Osteoblast (primary cell): ENCODE measurements around the gene TNNI2. TPM values are rescaled to one million over a fixed set of nuclear protein-coding genes. Genes with fewer than 3 reads are reported as not detected.

Experiments
- DNase-seq: peaks from one replicate; pipeline ENCODE4 v3.0.0; 2011; ENCODE audit warnings: low spot score, mixed read lengths; ENCODE audit not compliant: insufficient read length; ENCODE audit errors: missing footprints
- H2AFZ ChIP-seq: 2 replicates; pipeline ENCODE4 v1.6.0; 2011; ENCODE audit warnings: mild to moderate bottlenecking, low read length
- H3K27ac ChIP-seq: 2 replicates; pipeline ENCODE4 v1.5.1; 2011; ENCODE audit warnings: mild to moderate bottlenecking, low read depth, low read length, moderate library complexity
- H3K27me3 ChIP-seq: 2 replicates; pipeline ENCODE4 v1.6.0; 2012; ENCODE audit warnings: mild to moderate bottlenecking, control low read depth, inconsistent platforms, low read length, moderate library complexity; ENCODE audit not compliant: insufficient read depth
- H3K36me3 ChIP-seq: 2 replicates; pipeline ENCODE4 v1.5.1; 2011; ENCODE audit warnings: mild to moderate bottlenecking, low read length, control low read depth, moderate library complexity; ENCODE audit not compliant: insufficient read depth
- H3K4me1 ChIP-seq: 2 replicates; pipeline ENCODE4 v1.5.1; 2011; ENCODE audit warnings: mild to moderate bottlenecking, low read length, control low read depth, moderate library complexity; ENCODE audit not compliant: insufficient read depth
- H3K4me2 ChIP-seq: 2 replicates; pipeline ENCODE4 v1.6.0; 2011; ENCODE audit warnings: mild to moderate bottlenecking, low read length; ENCODE audit not compliant: insufficient read depth
- H3K4me3 ChIP-seq: fragments of 200-600 bp; sonication (generic); 3 replicates; pipeline ENCODE4 v1.5.1; 2012; ENCODE audit warnings: mild to moderate bottlenecking, low read length, inconsistent platforms; ENCODE audit not compliant: insufficient read depth
- H3K79me2 ChIP-seq: 2 replicates; pipeline ENCODE4 v1.6.0; 2012; ENCODE audit warnings: mild to moderate bottlenecking, low read length, control low read depth, inconsistent platforms; ENCODE audit not compliant: insufficient read depth
- H3K9me3 ChIP-seq: 2 replicates; pipeline ENCODE4 v1.5.1; 2011; ENCODE audit warnings: low read depth, low read length, control low read depth
- H4K20me1 ChIP-seq: 2 replicates; pipeline ENCODE4 v1.6.0; 2012; ENCODE audit warnings: mild to moderate bottlenecking, low read length, control low read depth; ENCODE audit not compliant: insufficient read depth
- total RNA-seq: library from RNA; depleted of rRNA; stranded (reverse); fragments of >200 nt; gene quantifications from 2 replicates; pipeline ENCODE4 v1.2.3, GENCODE V29; 2012
- TF ChIP-seq, protein P1 (sequence below): IDR thresholded peaks from 2 replicates; pipeline ENCODE4 v1.5.1; 2011; ENCODE audit warnings: mild to moderate bottlenecking, low read depth, low read length, moderate library complexity; ENCODE audit errors: extremely low read depth

TNNI2 gene
- total RNA-seq, 1 donor, result not detected

DNA sequence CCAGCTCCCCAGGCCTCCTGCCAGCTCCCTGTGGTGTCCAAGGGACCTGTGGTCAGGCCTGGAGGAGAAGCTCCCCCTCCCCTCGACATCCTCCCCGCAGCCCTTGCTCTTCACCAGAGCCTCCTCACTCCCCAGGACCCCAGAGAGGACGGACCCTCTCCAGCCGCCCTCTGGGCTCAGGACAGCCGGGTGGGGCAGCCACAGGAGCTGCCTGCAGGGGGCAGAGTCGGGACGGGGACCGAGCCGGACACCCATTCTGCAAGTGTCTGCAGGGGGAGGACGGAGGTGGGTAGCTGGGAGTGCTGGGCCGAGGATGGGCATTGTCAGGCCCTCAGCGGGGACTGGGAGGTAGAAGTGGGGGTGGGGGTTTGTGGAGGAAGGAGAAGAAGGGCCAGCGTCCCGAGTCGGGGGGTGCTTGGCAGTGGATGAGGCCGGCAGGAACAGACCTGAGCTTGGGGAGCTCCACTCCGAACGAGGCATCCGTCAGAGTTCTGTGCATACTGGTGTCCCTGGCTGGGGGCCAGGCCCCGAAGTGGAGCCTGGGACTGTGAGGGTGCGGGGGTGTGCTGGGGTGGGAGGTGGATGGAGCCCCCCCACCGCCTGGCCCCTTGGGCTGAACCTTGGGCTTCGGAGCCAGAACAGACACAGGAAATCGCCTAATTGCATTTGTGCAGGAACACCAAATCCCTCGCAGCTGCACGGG is 37.7 kb downstream of the TNNI2 start:
- Histone ChIP-seq H3K36me3 (no peaks in the 10 kb centered on the region), H3K79me2 (no peaks in the 10 kb centered on the region), H3K27me3 (peaks cover 1% of the 10 kb centered on the region), H3K27ac (no peak overlapping the region), H4K20me1 (no peaks in the 10 kb centered on the region), H3K9me3 (no peaks in the 10 kb centered on the region), H3K4me1 (peaks cover 15% of the 10 kb centered on the region), H2AFZ (peak overlapping the region; percentile 68), H3K4me2 (peak overlapping the region; percentile 71), H3K4me3 (peak overlapping the region; percentile 56)
- peak; percentile 99 for DNase-seq
- TF ChIP-seq, protein P1, sequence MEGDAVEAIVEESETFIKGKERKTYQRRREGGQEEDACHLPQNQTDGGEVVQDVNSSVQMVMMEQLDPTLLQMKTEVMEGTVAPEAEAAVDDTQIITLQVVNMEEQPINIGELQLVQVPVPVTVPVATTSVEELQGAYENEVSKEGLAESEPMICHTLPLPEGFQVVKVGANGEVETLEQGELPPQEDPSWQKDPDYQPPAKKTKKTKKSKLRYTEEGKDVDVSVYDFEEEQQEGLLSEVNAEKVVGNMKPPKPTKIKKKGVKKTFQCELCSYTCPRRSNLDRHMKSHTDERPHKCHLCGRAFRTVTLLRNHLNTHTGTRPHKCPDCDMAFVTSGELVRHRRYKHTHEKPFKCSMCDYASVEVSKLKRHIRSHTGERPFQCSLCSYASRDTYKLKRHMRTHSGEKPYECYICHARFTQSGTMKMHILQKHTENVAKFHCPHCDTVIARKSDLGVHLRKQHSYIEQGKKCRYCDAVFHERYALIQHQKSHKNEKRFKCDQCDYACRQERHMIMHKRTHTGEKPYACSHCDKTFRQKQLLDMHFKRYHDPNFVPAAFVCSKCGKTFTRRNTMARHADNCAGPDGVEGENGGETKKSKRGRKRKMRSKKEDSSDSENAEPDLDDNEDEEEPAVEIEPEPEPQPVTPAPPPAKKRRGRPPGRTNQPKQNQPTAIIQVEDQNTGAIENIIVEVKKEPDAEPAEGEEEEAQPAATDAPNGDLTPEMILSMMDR, result peak; percentile 74

GRCh38 chr11:1877211-1878136 is 38.7 kb downstream of the TNNI2 start:
- H3K4me1 ChIP-seq, result peaks cover 15% of the 10 kb centered on the region
- H3K36me3 ChIP-seq, result no peaks in the 10 kb centered on the region
- H3K27me3 ChIP-seq, result no peaks in the 10 kb centered on the region
- no peak overlapping the region for H3K4me2 ChIP-seq
- H3K4me3 ChIP-seq, result no peak overlapping the region
- H3K27ac ChIP-seq, result no peak overlapping the region
- no peak overlapping the region for H2AFZ ChIP-seq
- TF ChIP-seq, protein P1, result no peak
- peak; percentile 85 for DNase-seq
- no peaks in the 10 kb centered on the region for H3K9me3 ChIP-seq
- H3K79me2 ChIP-seq, result no peaks in the 10 kb centered on the region
- H4K20me1 ChIP-seq, result no peaks in the 10 kb centered on the region

GRCh38 chr11:1878137-1879031 is 39.6 kb downstream of the TNNI2 start:
- Histone ChIP-seq H3K4me2 (no peak overlapping the region), H3K9me3 (no peaks in the 10 kb centered on the region), H3K27me3 (no peaks in the 10 kb centered on the region), H3K4me1 (peaks cover 15% of the 10 kb centered on the region), H3K27ac (no peak overlapping the region), H3K4me3 (no peak overlapping the region), H2AFZ (no peak overlapping the region), H3K36me3 (no peaks in the 10 kb centered on the region), H3K79me2 (no peaks in the 10 kb centered on the region), H4K20me1 (no peaks in the 10 kb centered on the region)
- TF ChIP-seq, protein P1, result no peak
- peak; percentile 85 for DNase-seq
